GM10248 (cell line): Measurements from ENCODE around the gene THNSL1.

Source experiments
- CTCF ChIA-PET: fragments of 300-600 bp; sonication (Branson Sonifier 250); formaldehyde crosslinking; extraction: SDS; loops from one replicate; lab custom pipeline; 2021; ENCODE audit warnings: antibody characterized with exemption; lab: Yijun Ruan, JAX
- POLR2A ChIA-PET: fragments of 350-650 bp; sonication (Branson Sonifier 250); formaldehyde crosslinking; extraction: SDS; loops from one replicate; lab custom pipeline; 2020; ENCODE audit warnings: antibody characterized with exemption; lab: Yijun Ruan, JAX
- DNase-seq: peaks from one replicate; pipeline ENCODE4 v3.0.0; 2012; ENCODE audit errors: extremely low spot score
- TF ChIP-seq, protein P1 (sequence below): IDR thresholded peaks from 2 replicates; pipeline ENCODE4 v1.5.1; 2012; ENCODE audit warnings: mild to moderate bottlenecking, low read depth; ENCODE audit errors: extremely low read depth, missing control alignments, control extremely low read depth

THNSL1 gene

DNA sequence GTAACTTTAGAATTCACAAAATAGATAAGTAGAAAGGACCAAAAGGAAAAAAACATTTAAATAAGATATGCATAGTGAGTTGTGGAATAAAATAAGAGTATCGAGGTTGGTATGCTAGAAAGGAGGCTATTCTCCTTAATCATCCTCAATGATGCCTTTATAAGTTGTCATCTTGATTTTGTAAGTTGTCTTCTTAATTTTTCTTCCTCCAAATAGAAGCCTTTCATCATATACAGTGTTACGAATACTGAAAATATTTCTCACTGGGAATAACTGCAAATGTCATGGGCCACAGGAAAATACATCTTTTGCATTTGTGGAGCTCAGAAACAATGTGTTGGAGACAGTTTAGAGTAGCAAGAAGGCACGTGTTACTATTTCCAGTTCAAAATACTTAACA, 32.5 kb upstream of the THNSL1 start:
- TF ChIP-seq, protein P1, sequence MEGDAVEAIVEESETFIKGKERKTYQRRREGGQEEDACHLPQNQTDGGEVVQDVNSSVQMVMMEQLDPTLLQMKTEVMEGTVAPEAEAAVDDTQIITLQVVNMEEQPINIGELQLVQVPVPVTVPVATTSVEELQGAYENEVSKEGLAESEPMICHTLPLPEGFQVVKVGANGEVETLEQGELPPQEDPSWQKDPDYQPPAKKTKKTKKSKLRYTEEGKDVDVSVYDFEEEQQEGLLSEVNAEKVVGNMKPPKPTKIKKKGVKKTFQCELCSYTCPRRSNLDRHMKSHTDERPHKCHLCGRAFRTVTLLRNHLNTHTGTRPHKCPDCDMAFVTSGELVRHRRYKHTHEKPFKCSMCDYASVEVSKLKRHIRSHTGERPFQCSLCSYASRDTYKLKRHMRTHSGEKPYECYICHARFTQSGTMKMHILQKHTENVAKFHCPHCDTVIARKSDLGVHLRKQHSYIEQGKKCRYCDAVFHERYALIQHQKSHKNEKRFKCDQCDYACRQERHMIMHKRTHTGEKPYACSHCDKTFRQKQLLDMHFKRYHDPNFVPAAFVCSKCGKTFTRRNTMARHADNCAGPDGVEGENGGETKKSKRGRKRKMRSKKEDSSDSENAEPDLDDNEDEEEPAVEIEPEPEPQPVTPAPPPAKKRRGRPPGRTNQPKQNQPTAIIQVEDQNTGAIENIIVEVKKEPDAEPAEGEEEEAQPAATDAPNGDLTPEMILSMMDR: no peak
- no peak for DNase-seq
- CTCF ChIA-PET: no interaction called here
- POLR2A ChIA-PET: no interaction called here

DNA sequence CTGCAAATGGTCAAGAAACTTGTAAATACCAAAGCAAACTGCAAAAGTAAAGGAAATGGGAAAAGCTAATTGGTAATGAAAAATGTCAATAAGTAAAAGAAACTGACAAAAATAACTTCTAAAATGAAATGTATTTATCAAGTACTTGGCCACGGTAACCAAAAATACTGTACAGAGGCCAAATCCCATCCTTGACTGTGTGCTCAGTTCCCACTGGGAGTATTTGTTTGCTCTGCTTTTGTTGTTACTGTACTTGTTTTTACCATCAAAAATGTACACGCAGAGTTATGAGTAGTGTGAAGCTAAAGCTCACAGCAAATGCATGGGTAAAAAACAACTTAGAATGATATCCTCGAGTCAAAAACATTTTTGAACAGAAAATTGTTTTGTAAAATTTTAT, 31.5 kb upstream of the THNSL1 start:
- DNase-seq: no peak
- TF ChIP-seq, protein P1: no peak
- ChIA-PET CTCF (no interaction called here), POLR2A (no interaction called here)

DNA sequence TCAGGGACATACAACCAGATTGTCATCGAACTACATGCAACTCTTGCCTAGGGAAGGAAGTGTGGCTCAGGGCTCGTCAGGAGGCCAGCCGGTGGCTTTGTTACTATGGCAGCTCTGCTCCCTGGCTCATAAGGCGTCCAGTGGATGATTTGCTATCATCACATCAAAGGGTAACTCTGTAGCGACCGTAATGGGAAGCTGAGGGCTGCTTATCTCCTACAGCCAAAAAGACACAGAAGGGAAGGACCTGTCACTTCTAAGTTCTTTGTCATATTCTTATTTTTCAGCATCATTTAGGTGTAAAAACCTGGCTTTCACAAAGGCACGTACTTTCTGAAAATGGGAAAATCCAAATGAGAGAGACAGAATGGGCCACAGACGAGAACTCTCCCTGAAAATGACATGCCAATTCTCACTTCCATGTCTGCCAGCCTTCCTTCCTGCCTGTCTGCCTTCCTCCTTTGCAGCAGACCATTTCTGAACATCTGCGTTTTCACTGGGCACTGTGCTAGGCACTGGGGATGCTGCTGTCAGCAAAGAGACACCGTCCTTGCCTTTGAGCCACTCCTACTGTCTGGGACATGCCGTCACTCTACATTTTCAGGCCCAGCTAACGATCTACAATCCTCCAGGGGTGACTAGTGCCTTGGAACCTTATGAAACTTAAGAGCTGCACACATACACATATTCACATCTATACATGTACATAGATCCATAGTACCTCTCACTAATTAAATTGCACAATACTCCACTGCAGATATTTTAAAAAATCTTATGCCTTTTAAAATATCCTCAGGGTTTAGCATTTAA, 27.4 kb upstream of the THNSL1 start:
- TF ChIP-seq, protein P1: no peak
- ChIA-PET POLR2A (no interaction called here), CTCF (interaction anchor here (1.0 to 2.1 kb wide), 2 partner anchors 8 to 15 kb away, joined by 3 to 4 read pairs; no protein-coding TSS in a partner anchor)
- no peak for DNase-seq

DNA sequence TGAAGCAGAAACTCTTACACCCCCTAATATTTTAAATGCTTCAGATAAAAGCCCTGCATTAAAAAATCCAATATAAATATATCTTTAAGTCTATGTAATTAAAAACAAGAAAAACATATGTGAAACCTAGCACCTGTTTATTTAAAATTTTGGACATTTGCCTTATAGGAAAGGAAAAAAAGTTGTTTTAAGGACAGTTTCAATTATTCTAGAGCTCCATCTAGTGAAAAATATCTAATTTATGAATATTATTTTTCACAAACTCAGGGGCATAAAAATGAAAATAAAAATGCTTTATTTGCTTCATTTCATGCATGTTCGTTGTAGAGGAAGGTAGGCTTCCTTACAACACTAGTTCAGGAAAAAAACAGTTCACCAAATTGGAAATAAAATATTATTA, 26.5 kb upstream of the THNSL1 start:
- POLR2A ChIA-PET: no interaction called here
- CTCF ChIA-PET: interaction anchor here (1.0 to 2.1 kb wide), 4 partner anchors 9 to 372 kb away, joined by 3 to 5 read pairs (median 4); no protein-coding TSS in a partner anchor
- TF ChIP-seq, protein P1: no peak
- DNase-seq: no peak

DNA sequence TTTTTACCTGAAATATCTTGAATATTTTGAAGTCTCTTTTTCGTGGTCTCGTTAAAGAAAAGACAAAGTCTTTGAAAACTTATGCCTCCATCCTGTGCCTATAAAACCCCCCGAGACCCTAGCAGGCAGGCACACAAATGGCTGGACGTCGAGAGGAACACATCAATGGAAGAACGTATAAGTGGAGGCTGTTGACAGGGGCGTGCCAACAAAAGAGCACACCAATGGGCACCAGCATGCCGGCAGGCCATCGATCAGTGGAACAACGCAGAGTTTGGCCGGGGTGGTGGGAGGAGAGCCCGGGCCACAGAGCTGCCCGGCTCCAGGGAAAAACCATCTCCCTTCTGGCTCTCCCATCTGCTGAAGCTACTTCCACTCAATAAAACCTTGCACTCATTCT, 25.1 kb upstream of the THNSL1 start:
- POLR2A ChIA-PET: no interaction called here
- CTCF ChIA-PET: no interaction called here
- TF ChIP-seq, protein P1: no peak
- no peak for DNase-seq

DNA sequence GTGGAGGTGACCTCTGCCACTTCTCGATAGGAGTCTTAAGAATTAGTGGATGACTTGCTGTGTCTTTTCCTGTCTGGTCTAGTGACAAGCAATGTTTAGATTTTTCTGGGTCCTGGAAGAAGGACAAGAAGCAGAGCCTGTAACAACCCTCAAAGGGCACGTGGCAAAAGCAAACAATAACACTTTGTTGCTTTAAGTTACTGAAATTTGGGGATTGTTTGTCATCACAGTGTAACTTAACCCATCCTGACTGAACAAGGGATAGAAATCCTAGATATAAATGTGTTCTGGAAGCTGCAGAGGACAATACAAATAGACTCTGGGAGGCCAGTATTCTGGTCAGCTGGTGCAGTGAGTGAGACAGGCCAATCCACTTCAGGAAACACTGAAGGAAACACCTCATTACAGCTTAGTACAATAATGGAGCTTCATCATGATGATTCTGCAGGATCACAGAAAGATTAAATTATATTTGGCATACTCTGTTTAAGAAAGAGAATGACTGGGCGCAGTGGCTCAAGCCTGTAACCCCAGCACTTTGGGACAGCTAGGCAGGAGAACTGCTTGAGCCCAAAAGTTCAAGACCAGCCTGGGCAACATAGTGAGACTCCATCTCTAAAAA, 23.8 kb upstream of the THNSL1 start:
- TF ChIP-seq, protein P1: no peak
- DNase-seq: no peak
- CTCF ChIA-PET: no interaction called here
- POLR2A ChIA-PET: no interaction called here
